Psoas muscle (tissue), 8 donors: ENCODE data around the gene SNAI3. TPM values are rescaled to one million over a fixed set of nuclear protein-coding genes. Genes with fewer than 3 reads are reported as not detected.

Source experiments
- ATAC-seq, 4 donors: fragments of 200-7000 bp; cut with Tn5 transposase; one replicate each; pipeline ENCODE4 v1.9.1; 2020; ENCODE audit warnings: moderate library complexity in 3 of 4, mild to moderate bottlenecking in 2 of 4
- DNase-seq, 2 donors: peaks; one replicate each; pipeline ENCODE4 v3.0.0-alpha.2; 2020
- H3K27ac ChIP-seq: fragments of 200-600 bp; one replicate; pipeline ENCODE4 v1.8.0; 2022
- H3K27me3 ChIP-seq, 3 donors: fragments of 200-600 bp in 1 of 3; one replicate each; pipeline versions ENCODE4 v1.6.1 to v1.8.0; 2013 to 2022; ENCODE audit warnings: low read length in 2 of 3, mild to moderate bottlenecking in 2 of 3, moderate library complexity in 1 of 3; ENCODE audit not compliant: insufficient read depth in 3 of 3
- H3K36me3 ChIP-seq, 2 donors: fragments of 200-600 bp in 1 of 2; one replicate each; pipeline versions ENCODE4 v1.6.1 to v1.8.0; 2013 to 2022; ENCODE audit warnings: low read depth in 1 of 2, mild to moderate bottlenecking in 1 of 2, moderate library complexity in 1 of 2; ENCODE audit not compliant: insufficient read depth in 1 of 2
- H3K4me1 ChIP-seq: fragments of 200-600 bp; one replicate; pipeline ENCODE4 v1.8.0; 2022
- H3K4me3 ChIP-seq: fragments of 200-600 bp; one replicate; pipeline ENCODE4 v1.8.0; 2022; ENCODE audit warnings: mild to moderate bottlenecking
- H3K9me3 ChIP-seq: fragments of 200-600 bp; one replicate; pipeline ENCODE4 v1.8.0; 2022
- WGBS, 3 donors: extraction: QIAGEN DNeasy Blood & Tissue Kit; methylation state at CpG; one replicate each; pipeline versions ENCODE4 v1.1.6 to v1.1.7; 2013; 5-methylcytosine and 5-hydroxymethylcytosine counted together
- intact Hi-C, 2 donors: fragments of 100-400 bp; cut with DNase I; formaldehyde crosslinking; loops; one replicate each; pipeline versions ENCODE4 v1.11.0 to v1.14.2; 2022
- polyA plus RNA-seq, 3 donors: library from polyadenylated mRNA; stranded (reverse); fragments of 200-250 nt; gene quantifications; one replicate each; pipeline ENCODE4 v1.2.3, GENCODE V29; 2013
- total RNA-seq, 4 donors: library from RNA; stranded (reverse); fragmentation: NEBNext Ultra II Directional in 2 of 4; extraction: Animal tissue kit (Norgen Biotek cat#: 25700) in 2 of 4; gene quantifications; one replicate each; pipeline versions ENCODE4 v1.2.1 to v1.2.4, GENCODE V29; 2021 to 2023
- TF ChIP-seq, protein P1 (sequence below): fragments of 200-600 bp; IDR thresholded peaks from one replicate; pipeline ENCODE4 v1.8.0; 2022; ENCODE audit warnings: antibody characterized with exemption
- donor health status: healthy with polysubstance abuse.
- donor health status: DM: no; HTN: no; CAD: no; lungs with moderate emphysema.
- donor health status: Bipolar disorder and iron deficiency.
- donor health status: healthy.
- donor health status: DM: yes; HTN: yes; CAD: no.
- donor health status: DM: no; HTN: no; CAD: no.
- donor health status: DM: no; HTN: no; CAD: no.
- donor health status: DM: yes; HTN: yes; CAD: no.

Gene SNAI3
- total and polyA plus RNA-seq, 7 donors = 1.2 to 8.5 (median 3.9) TPM

DNA sequence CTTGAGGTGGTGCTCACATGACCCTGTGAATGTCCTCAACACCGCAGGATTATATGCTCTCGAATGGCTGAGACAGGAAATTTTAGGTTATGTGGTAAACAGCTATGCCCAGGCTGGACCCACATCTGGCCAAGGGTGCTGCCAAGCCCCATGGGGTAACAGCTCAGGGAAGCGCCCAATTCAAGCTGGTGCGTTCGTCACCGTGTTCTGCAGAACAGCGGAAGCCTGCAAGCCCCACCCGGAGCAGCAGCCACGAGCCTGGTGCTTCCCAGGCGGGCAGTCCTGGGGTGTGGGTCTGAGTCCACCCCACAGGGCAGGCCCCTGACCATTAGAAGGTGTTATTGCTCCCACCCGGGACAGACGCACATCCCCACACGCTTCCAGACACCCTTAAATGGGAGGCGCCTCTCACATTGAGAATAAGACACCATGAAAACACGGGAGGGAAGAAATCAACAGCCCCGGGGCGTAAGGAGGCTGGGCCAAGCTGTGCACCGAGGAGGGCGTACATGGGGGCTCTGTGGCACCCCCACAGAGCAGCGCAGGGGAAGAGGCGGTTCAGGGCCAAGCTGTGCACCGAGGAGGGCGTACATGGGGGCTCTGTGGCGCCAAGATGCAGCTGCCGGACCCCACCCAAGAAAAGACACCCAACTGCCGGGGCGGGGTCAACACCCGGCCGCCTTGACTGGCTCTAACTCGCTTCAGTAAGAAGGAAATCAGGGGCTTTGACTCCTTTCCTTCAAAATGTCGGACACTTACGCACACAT lies 32.5 kb downstream of the SNAI3 start:
- intact Hi-C loops = no loop called here
- Histone ChIP-seq H3K9me3 (no peaks in the 10 kb centered on the region), H3K27me3 (no peaks in the 10 kb centered on the region), H3K4me3 (no peak overlapping the region), H3K27ac (no peak overlapping the region), H3K4me1 (peaks cover 11% of the 10 kb centered on the region), H3K36me3 (peaks cover 0 to 33% of the 10 kb centered on the region in 2 donors)
- ATAC-seq (no peak), DNase-seq (no peak)
- 85 to 88% (median 87%) methylated on average over 31 to 32 of the region's 32 CpGs for WGBS, 3 donors
- TF ChIP-seq, protein P1, sequence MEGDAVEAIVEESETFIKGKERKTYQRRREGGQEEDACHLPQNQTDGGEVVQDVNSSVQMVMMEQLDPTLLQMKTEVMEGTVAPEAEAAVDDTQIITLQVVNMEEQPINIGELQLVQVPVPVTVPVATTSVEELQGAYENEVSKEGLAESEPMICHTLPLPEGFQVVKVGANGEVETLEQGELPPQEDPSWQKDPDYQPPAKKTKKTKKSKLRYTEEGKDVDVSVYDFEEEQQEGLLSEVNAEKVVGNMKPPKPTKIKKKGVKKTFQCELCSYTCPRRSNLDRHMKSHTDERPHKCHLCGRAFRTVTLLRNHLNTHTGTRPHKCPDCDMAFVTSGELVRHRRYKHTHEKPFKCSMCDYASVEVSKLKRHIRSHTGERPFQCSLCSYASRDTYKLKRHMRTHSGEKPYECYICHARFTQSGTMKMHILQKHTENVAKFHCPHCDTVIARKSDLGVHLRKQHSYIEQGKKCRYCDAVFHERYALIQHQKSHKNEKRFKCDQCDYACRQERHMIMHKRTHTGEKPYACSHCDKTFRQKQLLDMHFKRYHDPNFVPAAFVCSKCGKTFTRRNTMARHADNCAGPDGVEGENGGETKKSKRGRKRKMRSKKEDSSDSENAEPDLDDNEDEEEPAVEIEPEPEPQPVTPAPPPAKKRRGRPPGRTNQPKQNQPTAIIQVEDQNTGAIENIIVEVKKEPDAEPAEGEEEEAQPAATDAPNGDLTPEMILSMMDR = no peak

DNA sequence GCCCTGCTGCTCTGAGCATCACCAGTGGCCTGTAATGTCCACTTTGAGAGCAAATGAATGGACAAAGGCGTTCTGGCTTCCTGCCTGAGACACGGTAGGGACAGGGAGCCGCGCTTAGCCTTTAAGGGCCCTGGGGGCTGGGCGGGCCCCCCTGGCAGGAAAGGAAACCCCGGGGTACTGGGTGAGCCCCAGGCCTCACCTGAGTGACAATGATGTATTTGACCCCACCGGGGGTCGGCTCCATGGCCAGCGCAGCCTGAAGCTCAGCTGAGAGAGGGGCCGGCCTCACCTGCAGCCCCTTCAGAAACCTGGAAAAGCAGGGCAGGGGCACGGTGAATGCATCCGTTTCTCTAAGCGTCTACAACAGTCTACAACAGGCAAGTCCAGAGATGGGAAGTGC lies 33.2 kb downstream of the SNAI3 start:
- intact Hi-C loops = no loop called here
- WGBS, 3 donors = 85 to 91% (median 88%) methylated on average over 13 of the region's 13 CpGs
- Histone ChIP-seq H3K36me3 (peaks cover 0 to 29% of the 10 kb centered on the region in 2 donors), H3K9me3 (no peaks in the 10 kb centered on the region), H3K4me3 (no peak overlapping the region), H3K27ac (no peak overlapping the region), H3K27me3 (no peaks in the 10 kb centered on the region), H3K4me1 (peaks cover 11% of the 10 kb centered on the region)
- DNase-seq (no peak), ATAC-seq (no peak)
- TF ChIP-seq, protein P1 = no peak

DNA sequence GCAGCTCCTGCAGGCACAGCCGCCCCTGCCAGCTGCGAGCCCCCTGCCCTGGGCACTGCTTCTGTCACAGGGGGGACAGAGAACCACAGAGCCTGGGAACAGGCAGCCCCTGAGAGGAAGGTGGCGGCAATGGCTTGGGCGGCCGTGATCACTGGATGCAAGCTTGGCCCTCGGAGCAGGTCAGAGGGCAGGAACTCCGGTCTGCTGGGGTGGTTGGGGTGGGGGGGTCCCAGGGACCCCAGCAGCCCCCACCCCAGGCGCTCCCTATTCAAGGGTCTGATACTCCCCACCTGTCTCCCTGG lies 33.6 kb downstream of the SNAI3 start:
- no peak overlapping the region for H3K4me3 ChIP-seq
- peaks cover 0 to 28% of the 10 kb centered on the region in 2 donors for H3K36me3 ChIP-seq
- H3K4me1 ChIP-seq = peaks cover 11% of the 10 kb centered on the region
- WGBS, 3 donors = 93 to 96% (median 95%) methylated on average over 7 to 8 of the region's 8 CpGs
- no peaks in the 10 kb centered on the region for H3K27me3 ChIP-seq
- TF ChIP-seq, protein P1 = no peak
- H3K9me3 ChIP-seq = no peaks in the 10 kb centered on the region
- intact Hi-C loops = no loop called here
- DNase-seq = no peak
- no peak for ATAC-seq
- no peak overlapping the region for H3K27ac ChIP-seq

DNA sequence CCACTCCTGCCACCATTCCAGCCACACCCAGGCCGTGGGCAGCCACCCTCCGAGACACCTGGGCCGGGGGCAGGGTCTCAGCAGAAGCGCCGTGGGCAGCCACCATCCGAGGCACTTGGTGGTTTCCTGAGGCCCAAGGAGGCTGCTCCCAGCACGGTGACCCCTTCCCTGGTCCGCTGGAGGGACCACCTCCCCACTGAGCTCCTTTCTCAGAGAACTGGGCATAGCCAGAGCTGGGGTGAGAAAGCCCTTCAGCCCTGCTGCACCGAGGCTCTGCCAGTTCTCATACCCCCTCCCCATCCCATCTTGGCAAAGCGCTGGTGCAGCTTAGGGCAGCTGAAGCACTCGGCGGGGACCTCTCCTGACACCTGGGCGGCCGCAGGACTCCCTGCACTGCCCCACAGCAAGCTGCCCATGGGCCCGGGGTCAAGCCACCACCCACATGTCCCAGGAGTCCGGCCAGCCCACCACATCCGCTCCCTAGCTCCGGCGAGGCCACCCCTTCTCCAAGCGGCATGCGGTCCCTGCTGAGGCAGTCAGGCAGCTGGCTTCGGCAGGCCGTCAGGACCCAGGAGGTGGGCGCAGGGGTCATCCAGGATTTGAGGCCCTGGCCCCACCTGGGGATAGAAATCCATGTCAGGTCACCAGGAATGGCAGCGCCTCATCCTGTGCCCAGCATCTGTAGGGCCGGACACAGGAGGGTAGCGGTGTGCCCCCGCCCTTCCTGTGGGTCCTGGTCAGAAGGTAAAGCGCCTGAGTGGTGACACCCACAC lies 34.1 kb downstream of the SNAI3 start:
- peaks cover 0 to 28% of the 10 kb centered on the region in 2 donors for H3K36me3 ChIP-seq
- TF ChIP-seq, protein P1 = no peak

More for the DNA sequence above, 34.1 kb downstream of the SNAI3 start:
- Histone ChIP-seq H3K4me3 (no peak overlapping the region), H3K9me3 (no peaks in the 10 kb centered on the region), H3K4me1 (peaks cover 11% of the 10 kb centered on the region), H3K27ac (no peak overlapping the region), H3K27me3 (no peaks in the 10 kb centered on the region)
- DNase-seq (no peak), ATAC-seq (no peak)
- intact Hi-C loops = no loop called here
- 89 to 93% (median 89%) methylated on average over 27 to 29 of the region's 29 CpGs for WGBS, 3 donors
